ENCODE measurements around the gene RBSN. TPM values are rescaled to one million over a fixed set of nuclear protein-coding genes. Genes with fewer than 3 reads are reported as not detected.

RBSN gene
- total and polyA plus RNA-seq, 8 donors = 24.5 to 37.0 (median 32.7) TPM

- peaks cover 7 to 43% of the 10 kb centered on the region in 2 donors for H3K4me1 ChIP-seq
- DNase-seq (no peak), ATAC-seq (peak; percentile 40)
- intact Hi-C loops (cut with DNase I) = no loop called here
- H3K9me3 ChIP-seq = no peaks in the 10 kb centered on the region
- peak overlapping the region; percentile 84 for H3K27ac ChIP-seq
- no peaks in the 10 kb centered on the region for H3K27me3 ChIP-seq
- peaks cover 0 to 19% of the 10 kb centered on the region in 2 donors for H3K36me3 ChIP-seq
- H3K4me3 ChIP-seq = peak overlapping the region; percentile 61 to 81
- TF ChIP-seq CTCF (IDR thresholded peaks at IDR 0.05) = no peak
These were observed 583 bp upstream of the RBSN start for GRCh38 chr3:15099364-15100098.

GRCh38 chr3:15097891-15098290 is 1.1 kb downstream of the RBSN start:
- intact Hi-C loops (cut with DNase I) = no loop called here
- Histone ChIP-seq H3K9me3 (no peaks in the 10 kb centered on the region), H3K27me3 (no peaks in the 10 kb centered on the region), H3K4me3 (peak overlapping the region; percentile 61 to 81), H3K4me1 (peaks cover 7 to 43% of the 10 kb centered on the region in 2 donors), H3K27ac (peak overlapping the region in 1 of 2 donors; percentile 84), H3K36me3 (peaks cover 0 to 33% of the 10 kb centered on the region in 2 donors)
- no peak for TF ChIP-seq CTCF (IDR thresholded peaks at IDR 0.05)
- DNase-seq (no peak), ATAC-seq (no peak)

- Histone ChIP-seq H3K9me3 (no peaks in the 10 kb centered on the region), H3K4me3 (no peak overlapping the region), H3K36me3 (peaks cover 0 to 51% of the 10 kb centered on the region in 2 donors), H3K4me1 (peaks cover 7 to 29% of the 10 kb centered on the region in 2 donors), H3K27me3 (no peaks in the 10 kb centered on the region), H3K27ac (peak overlapping the region in 1 of 2 donors; percentile 48)
- ATAC-seq = no peak
- DNase-seq = no peak
- TF ChIP-seq CTCF (IDR thresholded peaks at IDR 0.05) = no peak
- intact Hi-C loops (cut with DNase I) = no loop called here
These were observed 2.9 kb downstream of the RBSN start for GRCh38 chr3:15096046-15096445.

GRCh38 chr3:15094187-15094875 is 4.6 kb downstream of the RBSN start:
- no peak for ATAC-seq
- H3K36me3 ChIP-seq = peaks cover 0 to 64% of the 10 kb centered on the region in 2 donors
- DNase-seq = no peak
- intact Hi-C loops (cut with DNase I) = no loop called here
- no peaks in the 10 kb centered on the region for H3K27me3 ChIP-seq
- no peak overlapping the region for H3K4me3 ChIP-seq
- no peaks in the 10 kb centered on the region for H3K9me3 ChIP-seq
- H3K4me1 ChIP-seq = peaks cover 7 to 25% of the 10 kb centered on the region in 2 donors
- no peak overlapping the region for H3K27ac ChIP-seq
- TF ChIP-seq CTCF (IDR thresholded peaks at IDR 0.05) = no peak

- Histone ChIP-seq H3K36me3 (peaks cover 0 to 80% of the 10 kb centered on the region in 2 donors), H3K27me3 (no peaks in the 10 kb centered on the region), H3K4me3 (no peak overlapping the region), H3K9me3 (no peaks in the 10 kb centered on the region), H3K27ac (no peak overlapping the region), H3K4me1 (peaks cover 2 to 18% of the 10 kb centered on the region in 2 donors)
- no peak for DNase-seq
- intact Hi-C loops (cut with DNase I) = no loop called here
- ATAC-seq = no peak
- TF ChIP-seq CTCF (IDR thresholded peaks at IDR 0.05) = no peak
These were observed 6.3 kb downstream of the RBSN start for GRCh38 chr3:15092686-15093085.
